Measurements from ENCODE around the gene NEGR1. TPM values are rescaled to one million over a fixed set of nuclear protein-coding genes. Genes with fewer than 3 reads are reported as not detected.

The NEGR1 gene
- total and polyA plus RNA-seq, 7 experiments from 2014 or later, result 0.08 to 1.2 TPM; not detected in 5

DNA sequence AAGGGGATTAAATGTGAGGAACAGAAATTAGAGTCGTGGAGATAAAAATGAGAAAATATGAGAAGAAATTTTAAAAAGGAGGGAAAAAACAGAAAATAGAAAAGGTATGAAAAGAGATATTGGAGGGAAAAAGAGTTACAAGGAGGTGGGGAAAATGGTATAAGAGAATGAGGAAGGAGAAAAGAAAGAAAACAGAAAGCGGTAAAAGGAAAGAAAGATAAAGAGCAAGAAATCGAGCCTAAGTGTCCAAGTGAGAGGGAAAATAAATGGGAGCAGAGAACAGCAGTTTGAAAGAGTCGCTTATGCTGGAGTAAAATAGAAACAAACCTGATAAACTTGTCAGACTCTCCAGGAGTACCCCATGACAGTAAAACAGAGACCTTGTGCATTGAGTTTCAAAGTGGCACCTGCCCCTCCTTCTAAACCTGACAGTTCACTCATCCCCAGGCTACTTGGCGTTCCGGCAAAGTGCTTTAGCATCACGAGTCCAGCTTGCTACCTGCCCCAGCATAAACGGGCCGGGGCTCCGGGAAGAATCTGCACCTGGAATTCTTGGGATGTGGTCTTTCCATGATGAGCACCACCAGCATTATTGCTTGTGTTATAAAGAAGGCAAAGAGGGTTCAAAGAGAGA, 585 bp downstream of the NEGR1 start:
- intact Hi-C loops (cut with micrococcal nuclease), result loop anchor here (2.0 to 5.0 kb wide), 2 partner anchors 1234 to 1917 kb away; partner anchors contain the start of genes FPGT (in 1 of the 2), LRRIQ3 (in 1 of the 2) and PTGER3 (in 1 of the 2)
- Histone ChIP-seq H3K9me3 (ENCODE audit: control insufficient read depth in 2 of 3, low read length in 3 of 3) (no peaks in the 10 kb centered on the region), H3K36me3 (ENCODE audit: control insufficient read depth in 2 of 3, insufficient read depth in 3 of 3, low read length in 3 of 3) (no peaks in the 10 kb centered on the region), H3K27ac (ENCODE audit: low read depth, low read length) (no peak overlapping the region), H3K4me1 (ENCODE audit: control insufficient read depth in 2 of 2, insufficient read depth in 2 of 2, low read length in 2 of 2) (peaks cover 0 to 3% of the 10 kb centered on the region in 2 donors), H3K27me3 (ENCODE audit: control insufficient read depth in 2 of 2, insufficient read depth in 2 of 2, low read length in 2 of 2) (no peaks in the 10 kb centered on the region), H3K4me3 (ENCODE audit: low read length) (peak overlapping the region; percentile 33)
- Mint-ChIP-seq H3K9me3 (peaks cover 0 to 2% (median 0%) of the 10 kb centered on the region in 11 donors), H3K36me3 (peaks cover 0 to 2% (median 0%) of the 10 kb centered on the region in 5 donors), H3K4me3 (peak overlapping the region in 4 of 10 donors; percentile 65 to 86 (median 82)), H3K4me1 (peaks cover 12 to 35% (median 18%) of the 10 kb centered on the region in 7 donors), H3K27ac (peak overlapping the region in 7 of 9 donors; percentile 43 to 85 (median 68)), H3K27me3 (peaks cover 0 to 32% (median 11%) of the 10 kb centered on the region in 5 donors)
- CTCF ChIA-PET, result no interaction called here
- peak in 4 of 9 donors; percentile 2 to 22 (median 9) for DNase-seq
- POLR2A ChIA-PET, result no interaction called here
- no peak for ATAC-seq

DNA sequence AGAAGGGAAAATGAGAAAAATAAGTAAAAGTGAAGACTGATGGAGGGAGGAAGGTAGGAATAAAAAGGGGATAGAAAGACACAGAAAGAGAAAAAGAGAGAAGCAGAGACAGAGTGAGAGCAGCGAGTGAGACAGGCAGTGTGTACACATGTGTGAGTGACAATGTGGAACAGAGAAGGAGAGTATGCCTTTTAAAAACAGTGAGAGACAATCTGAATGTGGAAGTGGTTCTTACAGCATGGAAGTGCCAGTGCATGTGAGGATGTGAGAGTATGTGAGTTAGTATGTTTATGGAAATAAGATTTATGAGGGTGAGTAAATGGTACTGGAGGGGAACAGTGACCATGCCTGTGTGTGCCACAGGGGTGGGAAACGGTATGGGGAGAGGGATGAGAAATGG, 1.2 kb downstream of the NEGR1 start:
- Histone ChIP-seq H3K27ac (ENCODE audit: low read depth, low read length) (no peak overlapping the region), H3K4me3 (ENCODE audit: low read length) (no peak overlapping the region), H3K36me3 (ENCODE audit: control insufficient read depth in 2 of 3, insufficient read depth in 3 of 3, low read length in 3 of 3) (no peaks in the 10 kb centered on the region), H3K27me3 (ENCODE audit: control insufficient read depth in 2 of 2, insufficient read depth in 2 of 2, low read length in 2 of 2) (no peaks in the 10 kb centered on the region), H3K9me3 (ENCODE audit: control insufficient read depth in 2 of 3, low read length in 3 of 3) (no peaks in the 10 kb centered on the region), H3K4me1 (ENCODE audit: control insufficient read depth in 2 of 2, insufficient read depth in 2 of 2, low read length in 2 of 2) (peaks cover 0 to 3% of the 10 kb centered on the region in 2 donors)
- peak overlapping the region in 4 of 10 donors; percentile 65 to 86 (median 82) for H3K4me3 Mint-ChIP-seq
- DNase-seq (no peak), ATAC-seq (peak; percentile 14)
- peaks cover 0 to 2% (median 0%) of the 10 kb centered on the region in 11 donors for H3K9me3 Mint-ChIP-seq
- H3K27ac Mint-ChIP-seq, result peak overlapping the region in 5 of 9 donors; percentile 16 to 72 (median 44)
- intact Hi-C loops (cut with micrococcal nuclease), result loop anchor here in 1 of 2 donors (5.0 kb wide), 1 partner anchor 1234 kb away; the partner anchor contains the start of gene PTGER3
- CTCF ChIA-PET, result no interaction called here
- H3K27me3 Mint-ChIP-seq, result peaks cover 0 to 26% (median 11%) of the 10 kb centered on the region in 5 donors
- H3K4me1 Mint-ChIP-seq, result peaks cover 12 to 35% (median 18%) of the 10 kb centered on the region in 7 donors
- peaks cover 0 to 2% (median 0%) of the 10 kb centered on the region in 5 donors for H3K36me3 Mint-ChIP-seq
- POLR2A ChIA-PET, result no interaction called here

- Mint-ChIP-seq H3K9me3 (peaks cover 0 to 2% (median 0%) of the 10 kb centered on the region in 11 donors), H3K36me3 (peaks cover 0 to 2% (median 0%) of the 10 kb centered on the region in 5 donors), H3K4me1 (peaks cover 12 to 35% (median 18%) of the 10 kb centered on the region in 7 donors), H3K27me3 (peaks cover 0 to 26% (median 11%) of the 10 kb centered on the region in 5 donors), H3K27ac (peak overlapping the region in 2 of 9 donors; percentile 44 to 72), H3K4me3 (peak overlapping the region in 4 of 10 donors; percentile 65 to 86 (median 82))
- Histone ChIP-seq H3K4me3 (ENCODE audit: low read length) (no peak overlapping the region), H3K27me3 (ENCODE audit: control insufficient read depth in 2 of 2, insufficient read depth in 2 of 2, low read length in 2 of 2) (no peaks in the 10 kb centered on the region), H3K27ac (ENCODE audit: low read depth, low read length) (no peak overlapping the region), H3K4me1 (ENCODE audit: control insufficient read depth in 2 of 2, insufficient read depth in 2 of 2, low read length in 2 of 2) (peaks cover 0 to 3% of the 10 kb centered on the region in 2 donors), H3K36me3 (ENCODE audit: control insufficient read depth in 2 of 3, insufficient read depth in 3 of 3, low read length in 3 of 3) (no peaks in the 10 kb centered on the region), H3K9me3 (ENCODE audit: control insufficient read depth in 2 of 3, low read length in 3 of 3) (no peaks in the 10 kb centered on the region)
- DNase-seq (no peak), ATAC-seq (no peak)
- intact Hi-C loops (cut with micrococcal nuclease), result loop anchor here in 1 of 2 donors (5.0 kb wide), 1 partner anchor 1233 kb away; the partner anchor contains the start of gene PTGER3
- ChIA-PET POLR2A (no interaction called here), CTCF (no interaction called here)
These were observed 1.6 kb downstream of the NEGR1 start for GRCh38 chr1:72280711-72281110.

DNA sequence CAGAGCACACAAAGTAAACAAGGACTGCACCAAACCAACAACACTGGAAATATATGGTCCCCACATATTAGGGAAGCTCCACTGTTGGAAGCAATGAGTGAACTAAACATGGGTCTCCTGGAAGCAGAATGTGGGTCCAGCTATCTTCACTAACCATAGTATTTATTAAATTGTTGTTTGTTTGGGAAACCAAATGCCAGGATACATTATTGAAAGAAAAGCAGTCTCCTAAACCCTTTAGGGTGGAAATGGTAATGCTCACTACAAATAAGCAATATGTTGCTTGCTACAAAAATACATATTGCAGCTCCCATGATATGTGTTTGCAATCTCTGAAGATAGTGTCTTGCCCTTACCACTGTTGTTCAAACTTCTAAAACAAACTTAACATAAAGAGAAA, 2.2 kb downstream of the NEGR1 start:
- Mint-ChIP-seq H3K4me1 (peaks cover 12 to 35% (median 18%) of the 10 kb centered on the region in 7 donors), H3K4me3 (no peak overlapping the region), H3K27ac (no peak overlapping the region), H3K36me3 (peaks cover 0 to 2% (median 0%) of the 10 kb centered on the region in 5 donors), H3K27me3 (peaks cover 0 to 26% (median 11%) of the 10 kb centered on the region in 5 donors), H3K9me3 (peaks cover 0 to 2% (median 0%) of the 10 kb centered on the region in 11 donors)
- peaks cover 0 to 3% of the 10 kb centered on the region in 2 donors for H3K4me1 ChIP-seq (ENCODE audit: control insufficient read depth in 2 of 2, insufficient read depth in 2 of 2, low read length in 2 of 2)
- no peaks in the 10 kb centered on the region for H3K9me3 ChIP-seq (ENCODE audit: control insufficient read depth in 2 of 3, low read length in 3 of 3)
- intact Hi-C loops (cut with micrococcal nuclease), result loop anchor here in 1 of 2 donors (5.0 kb wide), 1 partner anchor 1233 kb away; the partner anchor contains the start of gene PTGER3
- no peak overlapping the region for H3K4me3 ChIP-seq (ENCODE audit: low read length)
- no peaks in the 10 kb centered on the region for H3K27me3 ChIP-seq (ENCODE audit: control insufficient read depth in 2 of 2, insufficient read depth in 2 of 2, low read length in 2 of 2)
- H3K27ac ChIP-seq (ENCODE audit: low read depth, low read length), result no peak overlapping the region
- no peaks in the 10 kb centered on the region for H3K36me3 ChIP-seq (ENCODE audit: control insufficient read depth in 2 of 3, insufficient read depth in 3 of 3, low read length in 3 of 3)
- CTCF ChIA-PET, result no interaction called here
- POLR2A ChIA-PET, result no interaction called here
- ATAC-seq (no peak), DNase-seq (no peak)

DNA sequence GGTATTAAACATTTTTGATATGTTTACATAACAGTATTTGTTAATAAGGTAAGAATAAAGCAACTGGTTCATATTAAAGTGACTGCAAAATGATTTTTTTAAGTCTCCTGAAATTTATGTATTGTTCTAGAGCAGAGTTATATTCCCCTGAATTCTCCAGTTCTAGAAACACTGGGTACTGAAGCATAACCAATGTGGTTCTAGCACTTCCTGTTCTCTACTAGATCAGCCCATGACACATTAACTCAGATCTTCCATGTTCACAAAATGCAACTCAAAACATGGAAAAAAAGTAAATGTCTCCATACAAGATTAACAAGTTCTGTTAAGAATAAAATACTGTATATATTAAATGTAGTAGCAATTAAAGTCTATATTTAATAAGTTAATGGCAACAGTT, 3.9 kb downstream of the NEGR1 start:
- DNase-seq (no peak), ATAC-seq (no peak)
- ChIA-PET POLR2A (no interaction called here), CTCF (no interaction called here)
- no peaks in the 10 kb centered on the region for H3K36me3 ChIP-seq (ENCODE audit: control insufficient read depth in 2 of 3, insufficient read depth in 3 of 3, low read length in 3 of 3)
- H3K9me3 ChIP-seq (ENCODE audit: control insufficient read depth in 2 of 3, low read length in 3 of 3), result no peaks in the 10 kb centered on the region
- Mint-ChIP-seq H3K4me3 (no peak overlapping the region), H3K27ac (no peak overlapping the region), H3K27me3 (peaks cover 0 to 26% (median 11%) of the 10 kb centered on the region in 5 donors), H3K4me1 (peaks cover 12 to 35% (median 18%) of the 10 kb centered on the region in 7 donors), H3K9me3 (peaks cover 0 to 2% (median 0%) of the 10 kb centered on the region in 11 donors), H3K36me3 (peaks cover 0 to 2% (median 0%) of the 10 kb centered on the region in 5 donors)
- no peak overlapping the region for H3K27ac ChIP-seq (ENCODE audit: low read depth, low read length)
- H3K4me3 ChIP-seq (ENCODE audit: low read length), result no peak overlapping the region
- H3K4me1 ChIP-seq (ENCODE audit: control insufficient read depth in 2 of 2, insufficient read depth in 2 of 2, low read length in 2 of 2), result peaks cover 0 to 3% of the 10 kb centered on the region in 2 donors
- H3K27me3 ChIP-seq (ENCODE audit: control insufficient read depth in 2 of 2, insufficient read depth in 2 of 2, low read length in 2 of 2), result no peaks in the 10 kb centered on the region
- intact Hi-C loops (cut with micrococcal nuclease), result no loop called here

GRCh38 chr1:72271555-72272085, 10.7 kb downstream of the NEGR1 start:
- no peak overlapping the region for H3K27ac Mint-ChIP-seq
- Histone ChIP-seq H3K27me3 (ENCODE audit: control insufficient read depth in 2 of 2, insufficient read depth in 2 of 2, low read length in 2 of 2) (no peaks in the 10 kb centered on the region), H3K9me3 (ENCODE audit: control insufficient read depth in 2 of 3, low read length in 3 of 3) (no peaks in the 10 kb centered on the region), H3K4me1 (ENCODE audit: control insufficient read depth in 2 of 2, insufficient read depth in 2 of 2, low read length in 2 of 2) (no peaks in the 10 kb centered on the region), H3K4me3 (ENCODE audit: low read length) (no peak overlapping the region), H3K36me3 (ENCODE audit: control insufficient read depth in 2 of 3, insufficient read depth in 3 of 3, low read length in 3 of 3) (no peaks in the 10 kb centered on the region), H3K27ac (ENCODE audit: low read depth, low read length) (no peak overlapping the region)
- intact Hi-C loops (cut with micrococcal nuclease), result no loop called here
- ChIA-PET CTCF (no interaction called here), POLR2A (interaction anchor here (1.0 kb wide), 1 partner anchor 122 kb away, joined by 4 read pairs; no protein-coding TSS in a partner anchor)
- H3K4me1 Mint-ChIP-seq, result peaks cover 0 to 1% (median 0%) of the 10 kb centered on the region in 7 donors
- no peaks in the 10 kb centered on the region for H3K36me3 Mint-ChIP-seq
- H3K9me3 Mint-ChIP-seq, result peaks cover 0 to 3% (median 0%) of the 10 kb centered on the region in 11 donors
- no peak for DNase-seq
- no peak for ATAC-seq
- peaks cover 0 to 4% (median 0%) of the 10 kb centered on the region in 5 donors for H3K27me3 Mint-ChIP-seq
- no peak overlapping the region for H3K4me3 Mint-ChIP-seq

Measured in naive thymus-derived CD4-positive, alpha-beta T cell (primary cell).